Measurements from ENCODE around the gene NCEH1.

The NCEH1 gene

DNA sequence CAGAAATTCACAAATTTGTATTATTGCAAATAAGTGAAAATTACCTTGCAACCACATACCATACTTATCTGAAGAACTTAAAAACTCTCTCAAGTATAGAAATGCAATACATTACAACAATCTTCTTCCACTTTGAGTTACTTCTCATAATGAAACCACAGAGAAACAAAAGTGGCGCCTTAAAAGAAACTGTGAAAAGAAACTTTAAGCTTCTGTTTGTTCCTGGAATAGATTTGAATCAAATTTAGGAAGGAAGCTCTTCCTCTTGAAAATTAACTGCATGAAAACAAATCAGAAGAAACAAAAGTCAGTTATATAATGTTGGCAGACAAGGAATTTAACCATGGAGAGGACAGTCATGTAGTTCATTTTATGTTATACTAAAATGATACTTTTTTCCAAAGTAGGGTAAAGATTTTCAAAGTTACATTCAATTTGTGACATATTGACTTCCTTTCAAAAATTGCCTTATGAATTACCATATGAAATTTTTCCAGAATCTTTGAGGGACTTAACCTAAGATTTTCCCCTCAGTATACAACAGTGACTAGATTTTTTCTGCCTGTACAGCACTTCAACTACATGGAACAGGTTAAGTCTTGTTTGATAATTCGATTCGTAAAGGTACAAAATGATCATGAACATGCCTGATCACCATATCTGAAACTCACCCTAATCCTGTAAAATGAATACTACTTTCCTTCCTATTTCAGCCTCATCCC is 130.0 kb downstream of the NCEH1 start:
- Histone ChIP-seq H3K27me3 (ENCODE audit: control insufficient read depth in 1 of 2, insufficient read depth in 2 of 2, low read length in 2 of 2) (no peaks in the 10 kb centered on the region), H3K4me1 (ENCODE audit: control insufficient read depth, insufficient read depth, low read length) (no peaks in the 10 kb centered on the region), H3K36me3 (ENCODE audit: control insufficient read depth in 2 of 2, insufficient read depth in 2 of 2, low read length in 2 of 2) (no peaks in the 10 kb centered on the region), H3K9me3 (ENCODE audit: control insufficient read depth in 2 of 2, low read length in 2 of 2) (no peaks in the 10 kb centered on the region), H3K4me3 (ENCODE audit: low read length in 2 of 2) (no peak overlapping the region), H3K9ac (ENCODE audit: low read length in 2 of 2) (no peak overlapping the region), H3K27ac (ENCODE audit: low read length) (no peak overlapping the region)

Measured in stomach smooth muscle (tissue), 2 donors.